IPS-18a (cell line): ENCODE results near the gene SH3RF1.

Source experiments
- H3K27ac ChIP-seq: one replicate; pipeline ENCODE4 v1.5.1; 2013; ENCODE audit warnings: low read length
- H3K27me3 ChIP-seq: one replicate; pipeline ENCODE4 v1.6.1; 2013; ENCODE audit warnings: mild to moderate bottlenecking, low read length; ENCODE audit not compliant: control insufficient read depth, insufficient read depth
- H3K36me3 ChIP-seq: one replicate; pipeline ENCODE4 v1.6.1; 2013; ENCODE audit warnings: low read depth, low read length; ENCODE audit not compliant: control insufficient read depth
- H3K4me1 ChIP-seq: one replicate; pipeline ENCODE4 v1.6.1; 2013; ENCODE audit warnings: low read depth, low read length; ENCODE audit not compliant: control insufficient read depth
- H3K4me3 ChIP-seq: one replicate; pipeline ENCODE4 v1.5.1; 2013; ENCODE audit warnings: low read length
- H3K9ac ChIP-seq: one replicate; pipeline ENCODE4 v1.6.1; 2013; ENCODE audit warnings: mild to moderate bottlenecking, low read length, moderate library complexity
- H3K9me3 ChIP-seq: one replicate; pipeline ENCODE4 v1.6.1; 2013; ENCODE audit warnings: low read depth, low read length; ENCODE audit not compliant: control insufficient read depth

Gene SH3RF1

DNA sequence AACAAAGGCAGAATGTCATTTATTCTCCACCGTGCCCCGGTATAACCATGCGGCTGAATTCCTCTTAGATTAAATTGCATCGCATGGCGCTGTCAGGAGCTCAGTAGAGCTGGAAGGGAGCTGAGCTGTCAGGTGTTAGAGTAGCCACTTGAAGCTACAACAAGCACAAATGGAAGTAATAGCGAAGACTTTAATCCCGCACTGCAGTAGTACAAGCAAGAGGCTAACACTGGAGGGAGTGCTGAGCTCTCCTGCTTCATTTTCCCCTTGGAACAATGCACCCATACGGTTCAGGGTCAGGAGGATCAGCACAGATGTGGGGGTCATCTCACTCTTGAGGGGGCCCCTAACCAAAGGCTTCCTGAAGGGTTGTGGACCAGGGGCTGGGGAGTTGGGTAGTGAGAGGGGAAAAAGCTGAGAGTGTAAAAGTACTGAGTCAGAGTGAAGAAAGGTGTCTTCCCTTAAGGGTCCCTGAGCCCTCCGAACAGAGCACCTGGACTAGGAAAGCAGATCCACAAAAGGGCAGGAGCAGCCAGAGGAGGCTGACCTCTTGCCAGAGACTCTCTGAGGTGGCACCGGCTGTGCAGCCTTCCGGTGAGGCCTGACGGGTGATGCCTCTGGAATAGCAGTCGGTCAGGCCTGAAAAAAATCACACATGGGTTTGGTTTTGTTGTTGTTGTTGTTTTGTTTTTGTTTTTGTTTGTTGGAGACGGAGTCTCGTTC lies 224.7 kb downstream of the SH3RF1 start:
- no peak overlapping the region for H3K9ac ChIP-seq
- H3K27ac ChIP-seq: no peak overlapping the region
- no peaks in the 10 kb centered on the region for H3K36me3 ChIP-seq
- no peaks in the 10 kb centered on the region for H3K27me3 ChIP-seq
- H3K9me3 ChIP-seq: no peaks in the 10 kb centered on the region
- no peak overlapping the region for H3K4me3 ChIP-seq
- H3K4me1 ChIP-seq: peaks cover 8% of the 10 kb centered on the region

DNA sequence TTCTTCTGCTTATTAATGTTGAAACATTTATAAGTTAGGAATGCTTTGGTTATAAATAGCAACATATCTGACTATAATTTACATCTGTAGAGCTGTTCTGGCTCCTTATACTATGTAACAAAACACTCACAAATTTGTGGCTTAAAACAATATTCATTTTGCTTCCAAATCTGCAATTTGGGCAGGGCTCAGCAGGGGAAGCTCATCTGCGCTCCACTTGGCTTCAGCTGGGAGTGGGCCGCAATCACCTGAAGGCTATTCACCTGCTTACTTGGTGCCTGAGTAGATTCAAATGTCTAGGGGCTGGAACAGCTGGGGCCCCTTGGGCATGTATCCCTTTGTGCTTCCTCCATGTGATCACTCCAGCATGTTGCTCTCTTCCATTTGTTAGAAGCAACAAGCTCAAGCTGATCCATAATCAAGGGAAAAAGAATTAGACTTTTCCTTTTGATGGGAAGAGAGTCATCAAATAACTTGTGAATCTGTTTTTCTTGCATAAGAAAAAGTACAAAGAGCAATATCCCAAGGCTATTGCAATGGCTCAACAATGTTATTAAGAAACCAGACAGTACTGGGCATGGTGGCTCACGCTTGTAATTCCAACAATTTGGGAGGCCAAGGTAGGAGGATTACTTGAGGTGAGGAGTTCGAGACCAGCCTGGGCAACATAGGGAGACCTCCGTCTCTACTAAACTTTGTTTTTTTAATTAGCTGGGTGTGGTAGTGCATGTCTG lies 225.9 kb downstream of the SH3RF1 start:
- Histone ChIP-seq H3K9me3 (no peaks in the 10 kb centered on the region), H3K4me3 (no peak overlapping the region), H3K4me1 (peaks cover under 1% of the 10 kb centered on the region), H3K27me3 (no peaks in the 10 kb centered on the region), H3K36me3 (no peaks in the 10 kb centered on the region), H3K9ac (no peak overlapping the region), H3K27ac (no peak overlapping the region)
